SK-N-MC (cell line): ENCODE data around the gene ATXN7L2.

Experiments
- EZH2 ChIP-seq: fragments of 200-600 bp; sonication (generic); IDR thresholded peaks from one replicate; pipeline ENCODE4 v1.6.1; 2017; ENCODE audit warnings: antibody characterized with exemption
- FOXP2 ChIP-seq: optimal IDR thresholded peaks from 2 replicates; pipeline ENCODE3; 2011; ENCODE audit warnings: mild to moderate bottlenecking, moderate library complexity; ENCODE audit not compliant: insufficient read depth; ENCODE audit errors: extremely low read length, control extremely low read depth
- POLR2AphosphoS5 ChIP-seq: IDR thresholded peaks from 2 replicates; pipeline ENCODE4 v1.6.1; 2012; ENCODE audit warnings: mild to moderate bottlenecking, low read depth, low read length, borderline replicate concordance

DNA sequence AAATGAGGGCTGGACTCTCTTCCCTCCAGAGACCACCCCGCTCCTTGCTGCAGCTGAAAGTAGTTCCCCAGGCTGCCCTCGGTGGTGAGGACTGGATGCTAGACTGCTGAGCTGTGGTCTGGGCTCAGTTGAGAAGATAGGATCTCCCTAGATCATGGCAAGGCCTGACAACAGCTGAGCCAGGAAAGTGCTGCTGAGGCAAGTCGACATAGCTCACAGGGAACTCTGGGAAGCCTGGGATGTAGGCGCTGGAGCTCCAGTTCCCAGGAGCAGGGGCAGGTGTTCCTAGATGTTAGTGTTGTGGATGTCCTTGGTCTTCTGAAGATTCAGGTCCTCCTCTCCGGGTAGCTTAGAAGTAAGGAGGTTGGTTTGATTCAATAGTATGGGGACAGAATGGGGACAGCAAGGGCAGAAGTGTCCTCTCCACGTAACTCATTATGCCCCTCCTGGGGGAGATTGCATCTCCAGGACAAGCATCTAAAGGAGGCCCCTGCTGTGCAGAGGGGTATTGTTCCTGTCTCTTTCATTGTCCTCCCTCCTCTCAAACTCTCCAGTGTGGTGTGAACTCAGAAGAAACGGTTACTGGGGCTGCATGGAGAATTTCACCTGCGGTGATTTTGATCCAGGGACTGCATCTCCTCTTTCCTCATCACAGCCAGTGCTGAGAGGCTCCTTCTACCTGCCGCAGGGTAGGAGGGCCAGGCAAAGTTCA lies 13.9 kb downstream of the ATXN7L2 start:
- TF ChIP-seq POLR2AphosphoS5 (no peak), EZH2 (no peak), FOXP2 (no peak)
